ENCODE data around the gene ALG13.

GRCh38 chrX:111687305-111687704 lies 6.3 kb downstream of the ALG13 start:
- TF ChIP-seq CTCF (IDR thresholded peaks at IDR 0.05; ENCODE audit: low read depth, low read length) (no peak), EZH2phosphoT487 (IDR thresholded peaks at IDR 0.05; ENCODE audit: low read depth) (no peak)
